ENCODE data around the gene FUT9.
"Not testable (repeated sequence)": the region's sequence is repeated elsewhere in the genome, so short reads cannot be mapped to it uniquely, and the experiment has no call there.

FUT9 gene

DNA sequence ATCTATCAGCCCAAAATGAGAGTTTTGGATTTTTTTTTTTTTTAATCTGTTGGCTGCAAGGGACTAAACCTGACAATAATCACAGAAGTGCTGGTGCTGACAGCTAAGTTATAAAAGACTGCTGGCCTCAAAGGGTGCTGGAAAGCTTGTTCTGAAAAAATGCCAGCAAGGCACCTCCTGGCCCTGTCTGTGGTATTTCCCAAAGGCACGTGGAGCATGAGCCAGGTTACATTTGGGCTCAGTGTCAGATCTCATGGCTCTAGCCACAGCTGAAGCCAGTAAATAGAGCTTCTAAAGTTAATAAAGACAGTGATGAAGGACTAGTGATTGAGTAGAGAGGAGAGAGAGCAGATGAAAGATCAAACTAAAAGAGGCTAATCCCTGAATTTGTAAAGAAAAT is 178.9 kb downstream of the FUT9 start:
- no peak for DNase-seq

GRCh38 chr6:96195272-96195671 is 179.5 kb downstream of the FUT9 start:
- DNase-seq: no peak

DNA sequence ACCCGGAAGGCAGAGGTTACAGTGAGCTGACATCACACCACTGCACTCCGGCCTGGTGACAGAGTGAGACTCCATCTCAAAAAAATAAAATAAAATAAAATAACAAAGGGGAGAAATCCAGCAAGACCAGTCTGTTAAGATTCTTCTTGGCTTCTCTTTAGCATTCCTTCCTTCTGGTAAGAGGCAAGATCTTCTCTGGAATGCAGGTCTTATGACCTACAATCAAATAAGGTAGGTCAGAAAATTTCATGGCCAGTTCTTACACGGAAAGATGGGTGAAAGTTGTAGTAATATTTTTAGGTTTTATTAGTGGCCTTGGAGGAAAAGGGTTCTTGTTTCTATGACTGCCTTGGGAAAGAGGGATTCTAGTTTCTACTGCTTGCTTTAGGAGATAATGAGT is 180.9 kb downstream of the FUT9 start:
- DNase-seq: no peak

GRCh38 chr6:96197241-96197640 is 181.5 kb downstream of the FUT9 start:
- DNase-seq: no peak

DNA sequence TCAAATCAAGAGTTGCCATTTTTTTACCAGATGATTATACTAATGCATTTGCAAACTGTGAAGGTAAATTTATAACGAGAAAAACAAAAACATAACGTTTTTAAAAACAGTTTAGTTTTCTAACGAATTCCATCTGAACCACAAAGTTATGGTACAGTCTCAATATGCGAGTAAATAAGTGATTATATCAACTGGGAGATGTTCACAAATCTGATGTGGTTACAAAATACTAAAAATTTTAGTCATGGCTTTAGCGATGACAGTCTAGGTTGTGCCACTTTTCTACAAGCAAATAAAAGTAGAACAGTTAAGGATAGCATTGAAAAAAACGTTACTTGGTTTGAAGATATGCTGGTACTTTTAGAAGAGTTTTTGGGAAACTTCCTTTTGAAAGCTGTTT is 186.8 kb downstream of the FUT9 start:
- DNase-seq: no peak

DNA sequence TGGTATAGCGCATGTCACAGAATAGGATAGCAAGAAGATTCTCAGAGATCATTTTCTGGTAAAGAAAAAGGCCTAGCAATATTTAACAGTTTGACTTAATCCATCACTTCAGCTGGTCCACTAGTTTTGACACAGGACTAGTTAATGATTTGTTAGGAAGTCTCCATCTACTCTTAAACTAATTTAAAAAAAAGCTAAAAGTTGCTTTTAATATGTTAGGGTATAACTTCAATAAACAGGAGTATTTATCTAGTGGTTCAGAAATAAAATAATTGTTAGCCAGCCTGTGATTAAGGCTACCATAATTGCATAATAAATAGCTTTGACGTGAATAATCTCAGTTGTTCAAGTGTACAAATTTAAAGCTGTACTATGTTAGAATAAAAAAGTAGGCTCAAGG is 195.6 kb downstream of the FUT9 start:
- DNase-seq: no peak

DNA sequence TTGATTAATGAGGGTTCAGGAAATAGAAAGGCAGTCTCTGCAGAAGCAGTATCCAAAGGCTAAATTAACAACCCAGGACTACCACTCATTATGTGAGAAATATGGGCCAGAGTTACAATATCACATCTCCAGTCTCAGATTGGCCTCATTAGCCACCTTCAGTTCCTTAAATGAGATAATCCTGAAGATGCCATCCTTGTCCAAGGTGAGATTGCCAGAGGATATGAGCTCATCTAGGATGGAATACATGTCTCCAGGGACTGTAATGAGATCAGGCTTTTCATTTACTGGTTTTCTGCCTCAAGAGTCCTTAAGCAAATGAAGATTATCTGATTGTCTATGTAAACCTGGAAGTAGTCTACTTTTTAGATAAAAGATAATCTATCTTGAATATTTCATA is 196.3 kb downstream of the FUT9 start:
- DNase-seq: no peak

DNA sequence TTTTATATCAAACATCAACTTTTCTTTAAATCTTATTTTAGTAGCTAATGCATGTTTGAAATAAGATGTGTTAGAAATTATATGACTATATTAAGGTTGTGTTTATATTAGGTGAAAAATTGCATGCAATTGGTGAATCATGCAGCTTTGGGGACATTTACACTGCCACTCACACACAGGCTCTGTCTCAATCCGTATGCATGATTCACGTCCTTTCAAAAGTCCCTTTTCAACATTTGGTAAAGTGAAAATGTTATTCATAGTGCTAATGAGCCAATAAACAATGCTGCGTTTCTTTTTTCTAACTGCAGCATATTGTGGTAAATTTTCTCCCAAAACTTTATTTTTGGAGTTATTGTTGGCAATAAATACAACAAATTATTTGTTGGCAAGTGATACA is 198.0 kb downstream of the FUT9 start:
- DNase-seq: no peak

DNA sequence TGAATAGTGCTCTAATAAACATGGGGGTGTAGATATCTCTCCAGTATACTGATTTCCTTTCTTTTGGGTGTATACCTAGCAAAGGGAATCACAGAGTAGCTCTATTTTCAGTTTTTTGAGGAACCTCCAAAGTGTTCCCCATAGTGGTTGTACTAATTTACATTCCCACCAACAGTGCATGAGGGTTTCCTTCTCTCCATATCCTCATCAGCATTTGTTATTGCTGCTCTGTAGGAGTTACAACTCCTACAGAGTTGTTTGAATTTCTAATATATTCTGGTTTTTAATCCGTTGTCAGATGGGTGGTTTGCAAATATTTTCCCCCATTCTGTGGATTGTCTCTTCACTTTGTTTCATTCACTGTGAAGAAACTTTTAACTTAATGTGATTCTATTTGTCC is 207.9 kb downstream of the FUT9 start:
- DNase-seq: no peak

DNA sequence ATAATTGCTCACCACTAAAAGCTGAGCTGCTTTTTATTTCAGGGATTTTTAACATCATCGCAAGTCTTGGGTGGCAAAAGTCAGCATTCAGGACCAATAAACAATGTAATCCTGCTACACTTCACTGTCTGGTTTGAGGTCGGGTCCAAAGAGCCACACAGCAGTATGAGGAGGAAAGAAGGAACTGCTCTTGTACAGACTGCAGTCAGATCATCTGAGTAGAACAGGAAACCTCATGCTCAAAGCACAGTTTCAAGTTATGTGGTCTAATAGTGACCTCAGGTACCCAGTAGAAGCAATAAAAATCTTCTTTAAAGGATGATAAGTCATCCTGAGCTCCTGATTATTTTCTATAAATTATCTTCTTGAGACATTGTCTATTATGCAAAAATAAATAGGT is 211.4 kb downstream of the FUT9 start:
- DNase-seq: no peak

DNA sequence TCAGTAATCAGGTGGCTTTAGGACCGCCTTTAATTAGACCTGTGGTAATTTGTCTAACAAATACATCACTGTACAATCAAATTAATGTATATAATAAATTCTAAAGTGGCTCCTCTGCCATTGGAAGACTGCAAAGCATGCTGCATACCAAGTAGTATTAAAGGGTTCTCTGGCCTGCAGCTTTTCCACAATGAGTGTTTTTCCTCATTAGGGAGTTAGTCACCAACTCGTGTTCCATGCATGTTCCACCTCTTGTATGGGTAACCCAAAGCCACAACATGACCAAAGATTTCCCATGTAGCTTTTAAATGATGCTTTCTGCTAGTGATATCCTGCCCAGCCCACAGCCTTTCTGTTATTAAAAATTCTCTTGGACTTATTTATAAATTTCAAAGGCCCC is 218.7 kb downstream of the FUT9 start:
- no peak for DNase-seq

DNA sequence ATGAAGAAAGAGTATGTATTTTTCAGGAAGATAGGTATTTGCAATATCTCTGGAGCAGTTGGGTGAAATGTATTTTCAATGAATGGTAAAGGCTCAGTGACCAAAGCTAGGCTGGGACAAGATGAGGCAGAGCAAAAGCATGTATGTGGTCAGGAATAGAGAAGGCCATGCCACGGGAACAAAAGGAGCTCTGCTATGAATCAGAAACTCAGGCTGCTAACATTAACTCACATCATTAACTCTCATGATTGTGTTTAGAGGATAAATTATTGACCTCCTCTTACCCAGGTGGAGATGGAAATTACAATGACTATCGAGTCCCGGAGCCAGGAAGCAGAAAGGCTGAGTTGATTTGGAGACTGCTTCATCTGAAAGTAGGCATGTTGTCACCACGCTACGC is 220.2 kb downstream of the FUT9 start:
- no peak for DNase-seq

DNA sequence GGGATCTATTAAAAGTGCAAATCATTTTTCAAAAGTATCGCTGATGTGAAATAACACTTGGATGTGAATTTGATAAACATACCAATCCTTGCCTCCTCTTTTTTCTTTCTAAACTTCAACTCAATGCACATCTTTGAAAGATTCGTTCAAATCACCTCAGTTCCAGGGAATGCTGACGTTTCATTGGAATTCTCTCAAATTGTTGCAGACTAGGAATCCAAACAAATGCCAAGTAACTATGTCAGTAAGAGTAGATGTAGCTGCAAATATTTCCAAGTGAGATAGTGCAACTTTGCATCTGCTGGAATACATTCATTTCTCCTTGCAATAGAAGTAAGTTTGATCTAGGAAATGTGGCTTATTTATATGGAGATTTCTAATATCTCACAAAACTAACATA is 220.7 kb downstream of the FUT9 start:
- no peak for DNase-seq

GRCh38 chr6:96237638-96238347 is 222.0 kb downstream of the FUT9 start:
- DNase-seq: no peak

DNA sequence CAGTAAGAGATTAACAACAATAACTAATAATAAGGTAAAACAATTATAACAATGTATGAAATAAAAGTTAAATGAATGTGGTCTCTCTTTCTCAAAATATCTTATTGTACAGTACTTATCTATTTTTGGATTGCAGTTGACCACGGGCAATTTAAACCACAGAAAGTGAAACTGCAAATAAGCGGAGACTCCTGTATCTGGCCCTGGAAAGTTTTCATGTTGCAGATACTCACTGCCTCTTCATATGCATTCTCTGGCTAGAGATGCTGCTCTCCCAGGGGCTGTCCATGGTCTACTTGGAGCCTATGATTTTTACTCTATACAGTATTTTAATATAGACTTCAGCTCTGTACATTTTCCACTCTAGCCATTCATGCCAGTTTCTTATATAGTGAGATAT is 230.8 kb downstream of the FUT9 start:
- no peak for DNase-seq

- DNase-seq: no peak
These were observed 234.0 kb downstream of the FUT9 start for GRCh38 chr6:96249755-96250154.

DNA sequence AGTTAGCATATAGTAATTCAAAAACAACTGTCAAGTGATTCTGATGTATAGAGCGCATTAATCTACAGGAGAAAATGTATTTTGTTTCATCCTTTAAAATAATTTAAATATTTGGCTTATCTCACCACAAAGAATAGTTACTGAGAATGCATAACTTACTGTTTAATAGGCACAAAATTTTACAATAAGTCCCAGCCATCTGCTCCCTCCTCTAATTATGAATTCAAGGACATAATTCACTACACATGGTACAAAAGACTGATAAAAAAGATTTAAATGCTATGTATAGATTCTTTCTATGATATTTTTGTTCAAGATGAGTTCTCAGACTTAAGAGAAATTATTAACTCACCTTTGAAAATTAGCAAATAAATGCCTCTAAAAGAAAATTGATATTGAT is 242.0 kb downstream of the FUT9 start:
- no peak for DNase-seq

- DNase-seq: not testable (repeated sequence)
These were observed 245.1 kb downstream of the FUT9 start for GRCh38 chr6:96260787-96261430.

Data from activated naive CD4-positive, alpha-beta T cell (primary cell).